Bronchial epithelial cell (primary cell): ENCODE results near the gene BCL11B. TPM values are rescaled to one million over a fixed set of nuclear protein-coding genes. Genes with fewer than 3 reads are reported as not detected.

Experiments
- DNase-seq: peaks from one replicate; pipeline ENCODE4 v3.0.0-alpha.2; 2010; ENCODE audit warnings: low read depth
- FAIRE-seq: peaks from 2 replicates; lab custom pipeline; 2011; peaks lifted over from hg19 to GRCh38; lab: Jason Lieb, UNC
- H3K27me3 ChIP-seq: 2 replicates; pipeline ENCODE4 v1.5.1; 2011; ENCODE audit warnings: low read length; ENCODE audit not compliant: control insufficient read depth, insufficient read depth
- H3K36me3 ChIP-seq: 2 replicates; pipeline ENCODE4 v1.5.1; 2011; ENCODE audit warnings: low read length; ENCODE audit not compliant: control insufficient read depth, insufficient read depth
- H3K4me3 ChIP-seq: 2 replicates; pipeline ENCODE4 v1.5.1; 2011; ENCODE audit warnings: mild to moderate bottlenecking, low read depth, low read length, control low read depth
- total RNA-seq: library from RNA; depleted of rRNA; stranded (reverse); fragments of >200 nt; gene quantifications from 2 replicates; pipeline ENCODE4 v1.2.1, GENCODE V29; 2014
- TF ChIP-seq, protein P1 (sequence below): IDR thresholded peaks from 2 replicates; pipeline ENCODE4 v1.5.1; 2011; ENCODE audit warnings: mild to moderate bottlenecking, moderate library complexity, low read length, control low read depth, inconsistent platforms; ENCODE audit not compliant: insufficient read depth, severe bottlenecking

The BCL11B gene
- total RNA-seq, 1 donor from 2014 or later: 5.3 TPM

GRCh38 chr14:99238216-99238615 lies 33.8 kb downstream of the BCL11B start:
- H3K27me3 ChIP-seq: no peaks in the 10 kb centered on the region
- TF ChIP-seq, protein P1, sequence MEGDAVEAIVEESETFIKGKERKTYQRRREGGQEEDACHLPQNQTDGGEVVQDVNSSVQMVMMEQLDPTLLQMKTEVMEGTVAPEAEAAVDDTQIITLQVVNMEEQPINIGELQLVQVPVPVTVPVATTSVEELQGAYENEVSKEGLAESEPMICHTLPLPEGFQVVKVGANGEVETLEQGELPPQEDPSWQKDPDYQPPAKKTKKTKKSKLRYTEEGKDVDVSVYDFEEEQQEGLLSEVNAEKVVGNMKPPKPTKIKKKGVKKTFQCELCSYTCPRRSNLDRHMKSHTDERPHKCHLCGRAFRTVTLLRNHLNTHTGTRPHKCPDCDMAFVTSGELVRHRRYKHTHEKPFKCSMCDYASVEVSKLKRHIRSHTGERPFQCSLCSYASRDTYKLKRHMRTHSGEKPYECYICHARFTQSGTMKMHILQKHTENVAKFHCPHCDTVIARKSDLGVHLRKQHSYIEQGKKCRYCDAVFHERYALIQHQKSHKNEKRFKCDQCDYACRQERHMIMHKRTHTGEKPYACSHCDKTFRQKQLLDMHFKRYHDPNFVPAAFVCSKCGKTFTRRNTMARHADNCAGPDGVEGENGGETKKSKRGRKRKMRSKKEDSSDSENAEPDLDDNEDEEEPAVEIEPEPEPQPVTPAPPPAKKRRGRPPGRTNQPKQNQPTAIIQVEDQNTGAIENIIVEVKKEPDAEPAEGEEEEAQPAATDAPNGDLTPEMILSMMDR: no peak
- peaks cover 5% of the 10 kb centered on the region for H3K36me3 ChIP-seq
- FAIRE-seq (no peak), DNase-seq (no peak)
- H3K4me3 ChIP-seq: no peak overlapping the region

DNA sequence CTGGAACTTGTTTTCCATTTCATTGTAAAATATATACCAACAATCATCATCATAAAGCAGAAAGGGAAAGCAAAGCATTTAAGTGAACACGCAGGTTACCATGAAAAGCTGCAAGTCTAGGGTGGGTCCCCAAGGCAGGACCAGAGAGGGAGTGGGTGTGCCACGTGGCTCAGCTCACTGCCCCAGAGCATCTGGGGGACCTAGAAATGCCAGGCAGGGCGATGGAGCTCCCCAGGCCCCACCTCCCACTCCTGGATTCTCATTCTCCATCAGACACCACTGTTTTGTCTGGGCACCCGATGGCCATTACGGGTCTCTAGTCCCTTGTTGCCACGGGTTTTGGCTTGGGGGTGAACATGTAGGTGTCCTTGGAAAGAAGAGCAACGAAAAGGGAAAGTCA lies 34.7 kb downstream of the BCL11B start:
- TF ChIP-seq, protein P1: no peak
- DNase-seq (no peak), FAIRE-seq (no peak)
- Histone ChIP-seq H3K4me3 (no peak overlapping the region), H3K36me3 (peaks cover 5% of the 10 kb centered on the region), H3K27me3 (no peaks in the 10 kb centered on the region)

DNA sequence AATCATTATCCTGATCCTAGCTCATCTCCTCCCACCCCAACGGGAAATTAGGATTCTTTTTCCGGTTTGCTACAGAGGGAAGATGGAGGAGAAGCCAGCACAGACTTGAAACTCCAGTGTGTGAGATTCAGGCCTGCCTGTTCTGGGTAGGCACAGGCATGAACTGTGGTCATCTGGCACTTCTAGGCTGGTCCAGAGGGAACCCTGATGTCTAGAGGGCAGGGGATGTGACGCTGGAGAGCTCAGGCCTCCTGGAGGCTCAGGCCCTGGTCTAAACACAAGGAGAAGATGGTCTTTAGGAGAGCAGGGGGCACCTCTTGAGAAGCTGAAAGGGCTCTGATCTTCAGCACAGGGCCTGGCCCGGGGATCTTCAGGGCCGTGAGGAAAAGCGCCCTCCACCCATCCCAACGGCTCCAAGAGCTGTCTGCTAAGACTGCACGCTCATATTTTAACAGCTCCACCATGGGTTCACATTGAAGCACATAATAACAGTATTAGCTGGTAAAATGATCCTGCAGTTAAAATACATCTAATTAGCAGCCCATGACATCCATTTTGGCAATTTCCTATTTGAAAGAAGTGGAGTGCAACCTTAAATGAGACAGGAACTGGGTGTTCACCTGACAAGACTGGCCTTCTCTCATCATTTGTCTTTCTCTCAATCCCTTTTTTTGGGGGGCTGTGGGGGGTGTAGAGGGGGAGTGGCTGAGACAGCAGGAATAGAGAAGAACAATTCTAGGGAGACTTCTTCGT lies 35.4 kb downstream of the BCL11B start:
- TF ChIP-seq, protein P1: no peak
- Histone ChIP-seq H3K36me3 (peaks cover 5% of the 10 kb centered on the region), H3K27me3 (no peaks in the 10 kb centered on the region), H3K4me3 (no peak overlapping the region)
- no peak for DNase-seq
- no peak for FAIRE-seq

- peaks cover 5% of the 10 kb centered on the region for H3K36me3 ChIP-seq
- H3K27me3 ChIP-seq: no peaks in the 10 kb centered on the region
- TF ChIP-seq, protein P1: no peak
- no peak for FAIRE-seq
- H3K4me3 ChIP-seq: no peak overlapping the region
- DNase-seq: no peak
These were observed 36.2 kb downstream of the BCL11B start for GRCh38 chr14:99235582-99236320.

DNA sequence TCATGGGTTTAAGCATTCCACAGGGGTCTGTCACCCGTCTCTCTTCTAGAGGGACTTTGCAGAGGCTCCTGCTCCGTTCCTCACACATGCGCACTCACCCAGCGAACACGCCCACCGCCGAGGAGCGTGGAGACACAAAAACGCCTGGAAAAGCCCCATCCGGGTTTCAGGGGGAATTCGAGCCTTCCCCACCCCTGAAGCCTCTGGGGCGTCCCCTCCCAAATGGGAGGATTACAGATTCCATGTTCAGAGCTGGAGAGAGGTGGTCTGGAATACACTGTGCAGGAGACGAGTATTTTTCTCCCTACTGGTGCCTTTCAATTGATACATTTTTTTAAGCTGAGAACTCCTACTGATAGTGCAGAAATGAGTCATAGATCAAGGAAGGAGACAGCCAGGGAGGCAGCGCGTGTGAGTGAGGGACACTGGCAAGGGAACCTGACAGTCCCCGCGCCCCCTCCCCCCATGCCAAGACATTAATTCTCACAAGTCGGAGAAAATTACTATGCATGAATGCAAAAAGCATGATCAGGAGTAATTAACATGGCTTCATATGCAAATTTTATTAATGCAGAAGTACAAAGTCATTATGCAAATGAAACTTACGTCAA lies 36.9 kb downstream of the BCL11B start:
- H3K4me3 ChIP-seq: no peak overlapping the region
- FAIRE-seq: no peak
- peak; percentile 13 for DNase-seq

More for the DNA sequence above, 36.9 kb downstream of the BCL11B start:
- TF ChIP-seq, protein P1: no peak
- Histone ChIP-seq H3K36me3 (peaks cover 5% of the 10 kb centered on the region), H3K27me3 (no peaks in the 10 kb centered on the region)
